Inflammatory macrophage (primary cell): Measurements from ENCODE around the gene MYBPHL.
"Not testable (repeated sequence)": the region's sequence is repeated elsewhere in the genome, so short reads cannot be mapped to it uniquely, and the experiment has no call there.

Experiments used
- DNase-seq, 2 donors: peaks; one replicate each; pipeline ENCODE4 v3.0.0-alpha.2; 2020 to 2022
- total RNA-seq, 18 experiments: gene quantifications; one replicate each; lab custom pipeline; 2026; ENCODE audit warnings: mixed read lengths in 6 of 18, inconsistent platforms in 2 of 18; lab: John Stamatoyannopoulos, UW

The MYBPHL gene
- 0 to 0.33 (median 0.09) reads per million in 18 experiments for total RNA-seq

- no peak for DNase-seq
Measured at GRCh38 chr1:109306832-109307273, at the start of gene MYBPHL. Gene MYBPHL (minus strand): TSS chr1:109307011. CDS start chr1:109306991, 20 bp downstream.

GRCh38 chr1:109356505-109356904 lies 49.7 kb upstream of the MYBPHL start:
- no peak for DNase-seq

GRCh38 chr1:109354929-109355328 lies 48.1 kb upstream of the MYBPHL start:
- no peak for DNase-seq

- no peak for DNase-seq
Measured at GRCh38 chr1:109351457-109351856, 44.6 kb upstream of the MYBPHL start.

DNA sequence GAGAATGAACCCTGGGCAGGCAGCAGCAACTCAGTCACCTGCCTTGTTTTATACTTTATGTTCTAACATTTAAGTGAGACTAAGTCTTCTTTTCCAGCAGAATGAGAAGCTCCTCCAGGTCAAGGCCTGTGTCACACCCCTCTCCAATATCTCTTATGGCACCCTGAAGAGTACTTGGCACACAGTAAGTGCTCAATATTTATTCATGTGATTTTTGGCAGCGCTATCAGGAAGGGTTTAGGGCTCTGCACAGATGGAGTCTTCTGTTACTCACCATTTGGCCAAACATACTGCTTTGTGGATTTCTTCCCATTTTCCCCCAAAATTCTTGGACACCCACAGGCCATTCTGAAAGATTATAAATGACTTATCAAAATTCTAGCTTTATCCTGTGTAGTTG lies 43.8 kb upstream of the MYBPHL start:
- no peak for DNase-seq

DNA sequence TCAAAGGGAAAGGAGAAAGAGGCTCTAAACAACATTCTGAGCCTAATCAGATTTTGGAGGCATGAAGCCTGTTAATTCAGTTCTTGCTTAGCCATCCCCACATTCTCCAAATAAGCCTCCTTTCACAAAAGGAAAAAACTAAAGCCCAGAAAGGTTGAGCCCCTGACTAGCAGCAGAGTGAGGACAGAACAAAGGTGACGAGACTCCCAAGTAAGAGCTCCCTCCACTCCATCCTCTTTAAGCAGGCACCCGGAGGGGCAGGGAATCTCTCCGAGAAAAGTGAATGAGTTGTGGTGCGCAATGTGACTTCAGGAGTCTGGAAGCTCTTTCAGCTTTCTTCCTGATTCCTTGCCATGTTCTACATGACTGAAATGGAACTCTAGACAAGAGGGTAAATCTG lies 43.4 kb upstream of the MYBPHL start:
- no peak for DNase-seq

DNA sequence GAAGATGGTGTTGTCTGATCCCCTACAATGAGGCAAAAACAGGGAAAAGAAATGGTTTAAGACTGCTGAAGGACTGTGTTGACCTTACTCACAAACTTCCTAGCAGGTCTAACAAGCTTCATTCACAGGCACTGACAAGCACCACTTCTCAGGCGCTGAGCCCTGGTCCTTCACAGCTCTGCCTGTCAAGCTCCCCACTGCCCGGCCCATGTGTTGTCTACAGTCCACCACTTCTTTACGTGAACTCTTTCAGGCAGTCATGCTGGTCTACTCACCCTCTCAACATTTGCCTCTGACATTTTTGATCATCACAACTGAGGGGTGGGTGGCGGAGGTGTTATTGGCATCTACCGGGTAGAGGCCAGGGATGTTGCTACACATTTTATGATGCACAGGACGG lies 40.7 kb upstream of the MYBPHL start:
- no peak for DNase-seq

DNA sequence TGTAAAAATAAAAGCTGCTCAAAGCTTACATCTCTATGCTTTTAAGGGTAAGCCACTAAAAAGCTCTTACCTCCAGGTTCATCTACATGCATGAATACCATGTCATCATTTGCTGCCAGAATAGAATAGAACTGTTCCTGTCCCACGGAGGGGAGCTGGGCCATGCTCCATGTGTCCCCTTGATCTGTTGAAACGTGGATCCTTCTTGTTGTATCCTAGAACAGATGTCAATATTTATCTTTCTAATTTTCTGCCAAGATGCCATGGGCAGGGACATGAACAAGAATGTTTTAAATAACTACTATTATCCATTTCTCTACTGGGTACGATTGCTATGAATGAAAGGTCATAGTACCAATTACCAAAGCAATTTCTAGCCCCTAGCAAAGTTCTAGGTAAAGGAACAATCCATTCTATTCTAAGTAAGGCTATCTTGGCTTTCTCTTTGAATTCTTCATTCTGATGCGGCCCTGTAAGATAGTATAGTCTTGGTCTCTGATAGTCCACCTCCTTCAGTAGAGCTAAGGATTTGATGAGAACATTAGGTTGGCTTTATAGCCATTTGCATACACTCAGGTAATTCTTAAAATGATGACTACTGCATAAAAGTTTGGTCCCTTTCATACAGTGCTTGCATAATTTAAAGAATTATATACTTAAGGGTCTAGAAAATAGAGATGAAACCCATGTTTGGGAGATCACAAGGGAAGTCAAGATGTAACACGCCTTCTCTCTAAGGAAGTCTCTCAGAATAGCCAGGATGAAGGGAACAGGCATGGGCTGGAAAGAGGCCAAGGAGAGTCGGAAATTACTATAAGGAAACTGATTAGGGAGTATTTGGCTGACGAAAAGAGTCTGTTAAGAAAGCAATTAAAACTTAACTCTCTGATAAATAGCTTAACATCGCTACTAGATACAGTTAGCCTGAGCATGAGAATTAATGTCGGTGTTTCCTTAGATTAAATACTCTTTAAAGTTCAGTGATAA lies 35.4 kb upstream of the MYBPHL start:
- DNase-seq, result no peak

GRCh38 chr1:109338608-109339007 lies 31.8 kb upstream of the MYBPHL start:
- DNase-seq, result no peak

- DNase-seq, result no peak
Measured at GRCh38 chr1:109338091-109338490, 31.3 kb upstream of the MYBPHL start.

DNA sequence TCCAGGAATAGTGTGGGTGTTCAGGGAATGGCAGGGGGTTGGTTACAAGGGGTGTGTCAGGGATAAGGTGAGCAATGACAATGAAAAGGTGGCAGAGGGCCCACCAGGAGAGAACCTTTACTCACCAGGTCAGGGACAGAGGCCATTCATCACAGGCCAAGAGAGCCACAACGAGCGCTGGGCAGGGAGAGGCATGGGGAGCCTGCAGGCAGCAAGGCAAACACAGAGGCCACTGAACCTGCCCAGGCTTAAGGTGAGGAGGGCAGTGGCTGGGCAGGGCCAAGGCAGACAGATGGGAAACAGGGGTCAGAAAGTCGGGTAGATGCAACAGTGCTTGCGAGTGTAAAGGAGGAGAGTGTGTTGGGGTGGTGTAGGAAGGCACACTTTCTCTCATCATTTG lies 28.3 kb upstream of the MYBPHL start:
- DNase-seq, result no peak

DNA sequence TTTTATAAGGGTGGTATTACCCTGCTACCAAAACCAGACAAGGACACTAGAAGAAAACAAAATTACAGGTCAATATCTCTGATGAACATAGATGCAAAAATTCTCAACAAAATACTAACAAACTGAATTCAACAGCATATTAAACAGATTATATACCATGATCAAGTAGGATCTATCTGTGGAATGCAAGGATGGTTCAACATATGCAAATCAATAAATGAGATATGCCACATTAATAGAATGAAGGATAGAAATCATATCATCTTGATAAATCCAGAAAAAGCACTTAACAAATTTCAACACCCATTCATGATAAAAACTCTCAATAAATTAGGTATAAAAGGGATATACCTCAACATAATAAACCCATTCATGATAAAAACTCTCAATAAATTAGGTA lies 24.3 kb upstream of the MYBPHL start:
- no peak for DNase-seq

- DNase-seq, result no peak
Measured at GRCh38 chr1:109327285-109327684, 20.5 kb upstream of the MYBPHL start.

DNA sequence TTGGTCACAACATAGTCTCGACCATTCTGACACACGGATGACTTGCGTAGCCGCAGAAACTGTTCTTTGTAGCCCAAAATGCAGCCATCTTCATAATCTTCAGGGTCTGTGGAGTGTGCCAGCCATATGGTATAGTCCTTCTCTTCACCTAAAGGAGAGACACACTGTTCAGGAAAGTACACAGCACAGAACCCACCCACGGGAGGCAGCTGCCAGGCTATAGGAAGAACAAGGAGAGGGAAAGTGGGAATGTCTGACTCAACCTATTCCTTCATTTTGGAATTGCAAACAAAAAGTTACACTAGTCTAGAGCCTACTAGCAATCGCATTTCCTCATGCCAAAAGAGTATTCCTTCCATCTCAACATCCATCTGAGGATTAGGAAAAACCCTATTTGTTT lies 16.2 kb upstream of the MYBPHL start:
- no peak for DNase-seq

DNA sequence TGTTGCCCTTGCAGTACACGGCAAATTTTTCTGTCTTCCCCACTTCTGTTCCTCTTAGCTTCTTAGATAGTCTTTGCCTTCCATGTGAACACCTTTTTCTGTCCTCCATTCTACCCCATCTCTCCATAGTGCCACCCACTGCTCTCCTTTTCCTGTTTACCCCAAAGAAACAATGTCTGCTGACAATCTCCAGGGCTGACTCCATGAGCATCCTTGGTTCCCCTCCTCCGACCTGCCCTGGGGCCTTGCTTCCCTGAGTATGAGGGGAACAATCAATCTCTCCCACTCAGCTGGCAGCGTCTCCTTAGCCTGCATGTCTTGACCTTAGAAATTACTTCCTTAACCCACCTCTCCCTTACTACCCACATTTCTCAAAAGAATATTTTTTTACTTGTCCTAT lies 12.3 kb upstream of the MYBPHL start:
- DNase-seq, result no peak

GRCh38 chr1:109316506-109316905 lies 9.7 kb upstream of the MYBPHL start:
- DNase-seq, result no peak

- no peak for DNase-seq
Measured at GRCh38 chr1:109315288-109315687, 8.5 kb upstream of the MYBPHL start.

DNA sequence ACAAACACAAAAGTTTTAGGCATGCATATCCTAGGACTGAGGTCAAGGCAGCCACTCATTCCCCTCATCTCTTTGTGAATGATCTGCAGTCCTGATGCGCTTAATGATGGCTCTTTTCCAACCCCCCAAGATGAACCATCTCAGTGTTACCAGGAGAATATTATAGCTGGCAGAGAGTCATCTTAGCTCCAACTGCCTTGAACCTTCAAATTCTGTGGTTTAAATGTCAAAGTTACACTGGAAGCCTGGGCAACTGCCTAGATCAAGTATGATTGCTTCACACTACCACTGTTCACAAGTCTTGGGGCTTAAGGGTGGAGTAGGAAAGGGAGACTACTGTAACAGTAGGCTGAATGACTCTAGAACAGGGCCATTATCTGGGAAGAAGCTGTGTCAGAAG lies 8.0 kb upstream of the MYBPHL start:
- DNase-seq, result no peak

GRCh38 chr1:109312978-109313775 lies 6.4 kb upstream of the MYBPHL start:
- peak; percentile 17 to 41 for DNase-seq

DNA sequence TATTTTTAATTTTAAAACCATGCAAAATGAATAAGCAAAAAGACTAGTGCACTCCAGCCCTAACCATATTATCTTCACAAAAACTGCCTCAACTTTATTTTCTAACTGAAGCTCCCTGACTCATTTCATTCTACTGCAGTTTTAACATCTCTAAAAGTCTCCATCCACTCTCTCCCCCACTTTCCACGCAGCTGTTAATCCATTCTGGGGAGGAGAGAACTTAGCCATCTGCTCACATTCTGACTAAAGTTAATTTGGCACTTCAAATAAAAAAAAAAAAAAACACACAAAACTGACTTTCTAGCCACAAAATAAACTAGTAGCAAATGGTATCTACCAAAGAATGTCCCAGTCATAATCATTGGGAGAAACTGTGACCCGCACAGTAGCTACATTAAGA lies 5.4 kb upstream of the MYBPHL start:
- no peak for DNase-seq

GRCh38 chr1:109309347-109309746 lies 2.5 kb upstream of the MYBPHL start:
- peak; percentile 30 to 50 for DNase-seq

DNA sequence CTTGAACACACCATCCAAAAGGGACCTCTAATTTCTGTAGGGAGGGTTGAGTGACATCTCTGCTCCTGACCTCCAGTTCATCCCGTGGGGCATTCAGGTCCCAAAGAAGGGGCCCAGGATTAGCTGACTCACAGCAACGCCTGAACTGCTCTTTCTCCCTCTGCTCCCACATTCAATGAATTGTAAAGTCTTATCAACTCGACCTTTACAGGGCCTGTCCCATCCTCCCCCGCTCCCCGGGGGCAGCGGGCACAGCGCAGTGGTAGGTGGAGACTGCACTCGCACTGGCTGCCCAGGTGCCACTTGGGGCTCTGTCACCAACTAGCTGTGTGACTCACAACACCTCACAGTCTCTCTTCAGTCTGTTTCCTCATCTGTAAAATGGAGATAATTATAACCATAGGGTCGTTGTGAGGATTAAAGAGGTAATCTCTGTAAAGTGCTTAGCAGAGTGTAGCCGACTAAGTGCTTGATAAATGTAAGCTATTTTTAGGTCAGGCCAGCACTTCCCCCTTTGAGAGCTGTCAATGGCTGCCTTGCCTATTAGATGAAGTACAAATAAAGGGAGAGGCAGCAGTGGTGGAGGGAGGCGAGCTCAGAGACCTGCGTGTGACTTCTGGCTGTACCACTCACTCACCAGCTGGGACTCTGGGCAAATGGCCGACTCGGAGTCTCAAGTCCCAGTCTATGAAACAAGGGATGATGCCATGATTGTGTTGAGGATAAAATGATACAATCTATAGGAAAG lies 637 bp upstream of the MYBPHL start:
- DNase-seq, result peak; percentile 25 to 26

- not testable (repeated sequence) for DNase-seq
Measured at GRCh38 chr1:109305991-109306390, 820 bp downstream of the MYBPHL start.
